Measurements from ENCODE around the gene LEMD2. TPM values are rescaled to one million over a fixed set of nuclear protein-coding genes. Genes with fewer than 3 reads are reported as not detected.
A peak's percentile ranks its signal among the peaks of the same experiment; 100 is the strongest.

Gene LEMD2
- total and polyA plus RNA-seq, 2 donors (not counting 3 experiments of a cell fraction or from before 2014, with no cell fraction given) = 61.1 to 81.8 TPM

DNA sequence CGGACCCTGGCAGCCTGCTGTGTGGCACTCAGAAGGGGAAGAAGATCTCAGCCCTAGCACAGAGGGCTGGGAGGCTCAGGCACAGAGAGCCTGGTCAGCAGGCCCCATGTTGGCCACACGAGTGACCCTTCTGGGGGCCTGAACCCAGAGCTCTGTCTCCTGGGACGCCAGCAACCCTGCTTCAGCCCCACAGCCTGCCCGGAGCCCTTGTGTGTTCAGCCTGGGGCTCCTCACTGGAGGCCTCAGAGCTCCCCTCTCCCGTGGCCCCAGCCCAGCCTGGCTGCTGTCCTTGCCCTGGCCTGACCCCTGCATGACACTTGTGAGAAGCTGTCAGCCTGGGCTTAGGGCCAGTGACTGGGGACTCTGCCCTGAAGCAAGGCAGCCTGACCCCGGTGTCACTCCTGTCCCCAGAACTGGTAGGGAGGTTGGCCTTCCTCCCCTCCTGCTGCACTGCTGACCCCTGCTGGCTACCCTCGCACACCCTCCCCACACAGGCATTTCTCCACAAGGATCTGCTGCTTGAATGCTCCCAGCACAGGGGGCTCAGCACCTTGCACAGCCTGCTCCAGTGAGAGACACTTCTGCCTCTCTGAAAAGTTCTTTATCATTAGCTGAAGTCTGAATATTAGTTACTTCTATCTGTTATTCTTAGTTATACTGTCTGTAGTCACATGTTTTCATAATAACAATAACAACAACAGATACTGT, 26.9 kb downstream of the LEMD2 start:
- Histone ChIP-seq H3K27me3 (ENCODE audit: control insufficient read depth in 2 of 2, insufficient read depth in 2 of 2, low read length in 2 of 2) (no peaks in the 10 kb centered on the region), H3K4me2 (ENCODE audit: insufficient read depth, low read length) (no peak overlapping the region), H3K9ac (replicated peaks; ENCODE audit: extremely low read depth, insufficient read depth, low read length) (no peak overlapping the region), H3K27ac (ENCODE audit: insufficient read depth, low read depth, low read length) (no peak overlapping the region), H3K79me2 (ENCODE audit: control insufficient read depth, insufficient read depth, low read length) (no peaks in the 10 kb centered on the region), H3K4me3 (replicated peaks in 1 of 3; ENCODE audit: insufficient read depth in 1 of 3, low read depth in 1 of 3, low read length in 3 of 3) (no peak overlapping the region), H4K20me1 (replicated peaks; ENCODE audit: control insufficient read depth, extremely low read depth, insufficient read depth, low read length) (no peaks in the 10 kb centered on the region), H3K9me1 (replicated peaks; ENCODE audit: control insufficient read depth, extremely low read depth, insufficient read depth, low read length) (no peaks in the 10 kb centered on the region), H3K36me3 (ENCODE audit: control insufficient read depth in 2 of 2, extremely low read depth in 1 of 2, insufficient read depth in 2 of 2, low read length in 2 of 2) (no peaks in the 10 kb centered on the region), H3K4me1 (ENCODE audit: control insufficient read depth, extremely low read depth, insufficient read depth, low read length) (no peaks in the 10 kb centered on the region), H2AFZ (ENCODE audit: low read depth, low read length) (no peak overlapping the region), H3K9me3 (replicated peaks; ENCODE audit: control insufficient read depth, insufficient read depth, low read length) (no peaks in the 10 kb centered on the region)
- no TSS peak for BruUV-seq (replicated peaks)
- intact Hi-C loops (cut with micrococcal nuclease) (no loop called here), dilution Hi-C loops (cut with MboI; ENCODE audit: extremely low pct_ligation_motif_present, low sequenced_read_pairs) (no loop called here)
- DNase-seq (ENCODE audit: low read depth, low spot score) (peak; percentile 28), FAIRE-seq (peak; percentile 71)
- CTCF ChIA-PET = interaction anchor here (0.6 to 2.2 kb wide), 11 partner anchors 9 to 393 kb away, joined by 3 to 9 read pairs (median 4); partner anchors contain the start of gene UQCC2
- TF ChIP-seq, protein P1, sequence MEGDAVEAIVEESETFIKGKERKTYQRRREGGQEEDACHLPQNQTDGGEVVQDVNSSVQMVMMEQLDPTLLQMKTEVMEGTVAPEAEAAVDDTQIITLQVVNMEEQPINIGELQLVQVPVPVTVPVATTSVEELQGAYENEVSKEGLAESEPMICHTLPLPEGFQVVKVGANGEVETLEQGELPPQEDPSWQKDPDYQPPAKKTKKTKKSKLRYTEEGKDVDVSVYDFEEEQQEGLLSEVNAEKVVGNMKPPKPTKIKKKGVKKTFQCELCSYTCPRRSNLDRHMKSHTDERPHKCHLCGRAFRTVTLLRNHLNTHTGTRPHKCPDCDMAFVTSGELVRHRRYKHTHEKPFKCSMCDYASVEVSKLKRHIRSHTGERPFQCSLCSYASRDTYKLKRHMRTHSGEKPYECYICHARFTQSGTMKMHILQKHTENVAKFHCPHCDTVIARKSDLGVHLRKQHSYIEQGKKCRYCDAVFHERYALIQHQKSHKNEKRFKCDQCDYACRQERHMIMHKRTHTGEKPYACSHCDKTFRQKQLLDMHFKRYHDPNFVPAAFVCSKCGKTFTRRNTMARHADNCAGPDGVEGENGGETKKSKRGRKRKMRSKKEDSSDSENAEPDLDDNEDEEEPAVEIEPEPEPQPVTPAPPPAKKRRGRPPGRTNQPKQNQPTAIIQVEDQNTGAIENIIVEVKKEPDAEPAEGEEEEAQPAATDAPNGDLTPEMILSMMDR (IDR thresholded peaks at IDR 0.05; ENCODE audit: extremely low read depth in 1 of 2, insufficient read depth in 1 of 2, low read depth in 1 of 2, low read length in 2 of 2) = peak; percentile 31 to 40
- no peak for TF ChIP-seq POLR2AphosphoS5 (IDR thresholded peaks at IDR 0.05; ENCODE audit: insufficient read depth, low read depth, low read length)
- POLR2A ChIA-PET = interaction anchor here (0.6 kb wide), 1 partner anchor 988 kb away, joined by 5 read pairs; no protein-coding TSS in a partner anchor

DNA sequence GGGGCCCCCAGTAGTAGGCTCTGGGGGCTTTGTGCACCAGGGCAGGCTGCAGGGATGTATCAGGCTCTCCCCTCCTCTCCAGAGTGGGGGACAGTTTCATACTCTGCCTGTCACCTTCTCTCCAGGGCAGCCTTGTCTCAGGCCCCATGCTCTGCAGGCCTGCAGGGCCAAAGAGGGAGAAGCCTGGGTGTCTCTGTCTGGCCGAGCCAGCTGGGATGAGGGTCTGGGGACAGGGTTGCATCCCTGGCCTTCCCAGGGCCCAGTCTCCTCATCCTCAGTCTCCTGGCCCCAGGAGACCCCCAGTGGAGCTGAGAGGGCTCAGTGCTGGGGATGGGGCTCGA, 27.4 kb downstream of the LEMD2 start:
- H3K9ac ChIP-seq (replicated peaks; ENCODE audit: extremely low read depth, insufficient read depth, low read length) = no peak overlapping the region
- no peak overlapping the region for H2AFZ ChIP-seq (ENCODE audit: low read depth, low read length)
- POLR2A ChIA-PET = interaction anchor here (0.6 kb wide), 1 partner anchor 989 kb away, joined by 5 read pairs; no protein-coding TSS in a partner anchor
- no peak overlapping the region for H3K4me2 ChIP-seq (ENCODE audit: insufficient read depth, low read length)
- TF ChIP-seq MYC (IDR thresholded peaks at IDR 0.05; ENCODE audit: low read depth, low read length) (no peak), POLR2AphosphoS5 (IDR thresholded peaks at IDR 0.05; ENCODE audit: insufficient read depth, low read depth, low read length) (no peak), EZH2 (IDR thresholded peaks at IDR 0.05; ENCODE audit: borderline replicate concordance, low read depth, low read length, severe bottlenecking) (no peak), GATA2 (IDR thresholded peaks at IDR 0.05; ENCODE audit: insufficient read depth, insufficient read length, low read depth, low read length) (no peak)
- TF ChIP-seq, protein P1 (IDR thresholded peaks at IDR 0.05; ENCODE audit: extremely low read depth in 1 of 2, insufficient read depth in 1 of 2, low read depth in 1 of 2, low read length in 2 of 2) = no peak
- intact Hi-C loops (cut with micrococcal nuclease) (no loop called here), dilution Hi-C loops (cut with MboI; ENCODE audit: extremely low pct_ligation_motif_present, low sequenced_read_pairs) (no loop called here)
- CTCF ChIA-PET = interaction anchor here (0.6 to 2.2 kb wide), 11 partner anchors 10 to 394 kb away, joined by 3 to 9 read pairs (median 4); partner anchors contain the start of gene UQCC2
- H3K27me3 ChIP-seq (ENCODE audit: control insufficient read depth in 2 of 2, insufficient read depth in 2 of 2, low read length in 2 of 2) = no peaks in the 10 kb centered on the region
- H3K36me3 ChIP-seq (ENCODE audit: control insufficient read depth in 2 of 2, extremely low read depth in 1 of 2, insufficient read depth in 2 of 2, low read length in 2 of 2) = no peaks in the 10 kb centered on the region
- no TSS peak for BruUV-seq (replicated peaks)
- H3K9me1 ChIP-seq (replicated peaks; ENCODE audit: control insufficient read depth, extremely low read depth, insufficient read depth, low read length) = no peaks in the 10 kb centered on the region
- no peak for FAIRE-seq
- no peak overlapping the region for H3K27ac ChIP-seq (ENCODE audit: insufficient read depth, low read depth, low read length)
- no peak overlapping the region for H3K4me3 ChIP-seq (replicated peaks in 1 of 3; ENCODE audit: insufficient read depth in 1 of 3, low read depth in 1 of 3, low read length in 3 of 3)
- no peaks in the 10 kb centered on the region for H3K9me3 ChIP-seq (replicated peaks; ENCODE audit: control insufficient read depth, insufficient read depth, low read length)
- DNase-seq (ENCODE audit: low read depth, low spot score) = no peak
- H4K20me1 ChIP-seq (replicated peaks; ENCODE audit: control insufficient read depth, extremely low read depth, insufficient read depth, low read length) = no peaks in the 10 kb centered on the region
- H3K79me2 ChIP-seq (ENCODE audit: control insufficient read depth, insufficient read depth, low read length) = no peaks in the 10 kb centered on the region
- no peaks in the 10 kb centered on the region for H3K4me1 ChIP-seq (ENCODE audit: control insufficient read depth, extremely low read depth, insufficient read depth, low read length)
